ENCODE measurements around the gene TMPRSS2.

- no peak for TF ChIP-seq CTCF (IDR thresholded peaks at IDR 0.05)
- TF ChIP-seq POLR2A (IDR thresholded peaks at IDR 0.05): no peak
- no peak for TF ChIP-seq EP300 (IDR thresholded peaks at IDR 0.05)
- TF ChIP-seq POLR2AphosphoS5 (IDR thresholded peaks at IDR 0.05): no peak
Observed at GRCh38 chr21:41506005-41506594, 1.9 kb downstream of the TMPRSS2 start.

Data from gastroesophageal sphincter (tissue), 3 donors.